Thoracic aorta (tissue), 2 donors: ENCODE results near the gene GALNT10. TPM values are rescaled to one million over a fixed set of nuclear protein-coding genes. Genes with fewer than 3 reads are reported as not detected.

Experiments used
- ATAC-seq: fragments of 150-250 bp; one replicate; pipeline ENCODE4 v1.8.0; 2017; ENCODE audit warnings: low read depth; ENCODE audit not compliant: insufficient number of reproducible peaks, low FRiP score
- DNase-seq: peaks from one replicate; pipeline ENCODE4 v3.0.0-alpha.2; 2020; ENCODE audit warnings: low spot score
- H3K27ac ChIP-seq, 2 donors: fragments of 200-600 bp; sonication (generic); 1 replicate in 1 of 2; 2 replicates in 1 of 2; pipeline ENCODE4 v1.5.1; 2016; ENCODE audit warnings: mild to moderate bottlenecking in 2 of 2, moderate library complexity in 2 of 2
- H3K27me3 ChIP-seq: fragments of 200-600 bp; sonication (generic); replicated peaks from 2 replicates; pipeline ENCODE4 v1.6.0; 2016; ENCODE audit warnings: mild to moderate bottlenecking; ENCODE audit not compliant: insufficient read depth
- H3K36me3 ChIP-seq: fragments of 200-600 bp; sonication (generic); one replicate; pipeline ENCODE4 v1.5.1; 2016
- H3K4me1 ChIP-seq, 2 donors: fragments of 200-600 bp; sonication (generic); 1 replicate in 1 of 2; 2 replicates in 1 of 2; pipeline versions ENCODE4 v1.5.1 to v1.6.0; 2016; ENCODE audit warnings: low read depth in 2 of 2, mild to moderate bottlenecking in 1 of 2; ENCODE audit not compliant: control insufficient read depth in 1 of 2
- H3K4me3 ChIP-seq: fragments of 200-600 bp; sonication (generic); 2 replicates; pipeline ENCODE4 v1.5.1; 2016; ENCODE audit warnings: mild to moderate bottlenecking
- H3K9me3 ChIP-seq: fragments of 200-600 bp; sonication (generic); 2 replicates; pipeline ENCODE4 v1.5.1; 2016
- total RNA-seq, 2 donors: library from RNA; depleted of rRNA; stranded (reverse); fragments of >200 nt; gene quantifications; one replicate each; pipeline versions ENCODE4 v1.1.0 to v1.2.3, GENCODE V29; 2016
- TF ChIP-seq, protein P1 (sequence below): fragments of 200-600 bp; sonication (generic); IDR thresholded peaks from one replicate; pipeline ENCODE4 v1.5.1; 2019; ENCODE audit warnings: antibody characterized with exemption

Gene GALNT10
- total RNA-seq, 2 donors from 2014 or later = 43.0 to 52.7 TPM

DNA sequence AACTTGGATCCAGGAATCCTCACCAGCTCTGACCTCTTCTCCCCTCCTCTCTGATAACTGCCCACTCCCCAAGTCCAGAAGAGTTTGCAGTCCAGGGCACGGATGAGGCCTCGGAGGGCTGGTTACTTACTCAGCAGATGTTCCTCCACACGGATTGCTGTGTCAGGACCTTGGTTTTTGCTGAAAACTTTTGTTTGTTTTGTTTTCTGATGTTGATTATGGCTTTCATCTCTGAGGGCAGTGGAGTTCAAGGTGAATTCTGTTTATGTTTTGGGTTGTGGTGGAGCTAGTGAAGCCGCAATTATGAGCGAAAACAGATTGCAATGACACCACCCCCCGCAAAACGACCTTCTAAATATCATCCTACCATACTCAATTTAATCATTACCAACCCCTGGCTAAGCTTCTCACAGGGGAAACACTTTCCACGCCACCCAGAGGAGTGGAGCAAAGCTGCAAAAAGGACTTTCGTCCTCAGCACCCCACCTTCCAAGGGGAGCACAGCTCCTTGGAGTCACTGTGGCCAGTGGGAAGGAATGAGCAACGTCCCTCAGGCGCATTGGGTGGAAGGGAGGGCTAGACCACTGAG, 162.5 kb downstream of the GALNT10 start:
- H3K27me3 ChIP-seq = no peaks in the 10 kb centered on the region
- no peak for DNase-seq
- TF ChIP-seq, protein P1, sequence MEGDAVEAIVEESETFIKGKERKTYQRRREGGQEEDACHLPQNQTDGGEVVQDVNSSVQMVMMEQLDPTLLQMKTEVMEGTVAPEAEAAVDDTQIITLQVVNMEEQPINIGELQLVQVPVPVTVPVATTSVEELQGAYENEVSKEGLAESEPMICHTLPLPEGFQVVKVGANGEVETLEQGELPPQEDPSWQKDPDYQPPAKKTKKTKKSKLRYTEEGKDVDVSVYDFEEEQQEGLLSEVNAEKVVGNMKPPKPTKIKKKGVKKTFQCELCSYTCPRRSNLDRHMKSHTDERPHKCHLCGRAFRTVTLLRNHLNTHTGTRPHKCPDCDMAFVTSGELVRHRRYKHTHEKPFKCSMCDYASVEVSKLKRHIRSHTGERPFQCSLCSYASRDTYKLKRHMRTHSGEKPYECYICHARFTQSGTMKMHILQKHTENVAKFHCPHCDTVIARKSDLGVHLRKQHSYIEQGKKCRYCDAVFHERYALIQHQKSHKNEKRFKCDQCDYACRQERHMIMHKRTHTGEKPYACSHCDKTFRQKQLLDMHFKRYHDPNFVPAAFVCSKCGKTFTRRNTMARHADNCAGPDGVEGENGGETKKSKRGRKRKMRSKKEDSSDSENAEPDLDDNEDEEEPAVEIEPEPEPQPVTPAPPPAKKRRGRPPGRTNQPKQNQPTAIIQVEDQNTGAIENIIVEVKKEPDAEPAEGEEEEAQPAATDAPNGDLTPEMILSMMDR = no peak
- no peaks in the 10 kb centered on the region for H3K9me3 ChIP-seq
- peaks cover 4 to 17% of the 10 kb centered on the region in 2 donors for H3K4me1 ChIP-seq
- no peaks in the 10 kb centered on the region for H3K36me3 ChIP-seq
- H3K27ac ChIP-seq = no peak overlapping the region
- ATAC-seq = no peak
- H3K4me3 ChIP-seq = no peak overlapping the region

DNA sequence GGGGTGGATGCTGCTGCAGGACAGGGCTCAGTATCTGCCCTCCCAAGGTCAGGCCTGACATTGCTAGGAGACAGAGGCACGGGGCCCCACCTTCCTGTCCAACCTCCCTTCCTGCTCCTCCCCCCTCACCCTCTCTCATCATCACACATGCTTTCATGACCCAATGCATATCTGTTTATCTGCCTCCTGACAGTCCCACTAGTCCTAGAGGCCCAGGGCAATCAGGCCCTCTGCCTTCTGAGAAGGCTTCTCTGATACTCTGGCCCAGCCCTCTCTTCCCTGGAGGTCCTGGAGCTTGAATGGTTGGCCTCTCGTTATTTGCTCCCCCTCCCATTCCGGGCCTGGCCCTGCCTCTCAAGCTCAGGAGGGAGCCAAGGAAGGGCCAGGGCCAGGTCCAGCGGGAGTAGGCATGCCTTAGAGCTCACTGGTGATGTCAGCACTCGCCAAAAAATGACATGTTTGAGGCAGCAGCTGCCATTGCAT, 164.6 kb downstream of the GALNT10 start:
- Histone ChIP-seq H3K27me3 (no peaks in the 10 kb centered on the region), H3K4me1 (peaks cover 17 to 37% of the 10 kb centered on the region in 2 donors), H3K9me3 (no peaks in the 10 kb centered on the region), H3K4me3 (no peak overlapping the region), H3K36me3 (no peaks in the 10 kb centered on the region), H3K27ac (peak overlapping the region in 1 of 2 donors; percentile 32)
- TF ChIP-seq, protein P1 = no peak
- ATAC-seq (no peak), DNase-seq (no peak)

DNA sequence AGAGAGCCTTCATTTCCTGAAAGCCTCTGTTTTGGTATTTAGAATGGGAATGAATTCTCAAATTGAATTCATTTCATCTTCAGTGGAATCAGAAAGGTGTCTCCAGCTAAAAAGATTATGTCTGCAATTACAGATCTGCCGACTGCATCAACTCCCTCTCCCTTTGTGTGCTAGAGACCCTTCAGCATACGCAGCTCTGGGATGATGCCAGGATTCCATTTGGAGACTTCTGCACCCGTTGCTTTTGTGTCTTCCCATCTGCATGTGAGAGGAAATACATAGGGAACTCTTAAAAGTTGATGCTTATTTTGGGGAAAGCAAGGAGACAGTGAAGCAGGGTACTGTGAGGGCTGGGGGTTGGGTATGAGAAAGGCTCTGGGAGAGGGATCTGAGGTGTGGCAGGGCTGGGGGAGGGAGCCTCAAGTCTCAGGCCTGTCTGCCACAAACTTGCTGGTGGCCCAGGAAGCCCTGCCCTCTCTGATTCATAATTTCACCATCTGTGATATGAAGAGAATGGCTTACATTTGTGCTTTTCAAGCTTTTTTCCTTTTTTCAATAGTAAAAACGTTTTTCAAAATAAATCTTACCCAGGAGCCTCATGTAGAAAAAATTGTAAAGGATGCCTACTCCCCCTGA, 165.6 kb downstream of the GALNT10 start:
- no peaks in the 10 kb centered on the region for H3K27me3 ChIP-seq
- DNase-seq (no peak), ATAC-seq (no peak)
- H3K27ac ChIP-seq = peak overlapping the region in 1 of 2 donors; percentile 32
- peaks cover 17 to 37% of the 10 kb centered on the region in 2 donors for H3K4me1 ChIP-seq
- no peaks in the 10 kb centered on the region for H3K9me3 ChIP-seq
- TF ChIP-seq, protein P1 = no peak
- no peaks in the 10 kb centered on the region for H3K36me3 ChIP-seq
- H3K4me3 ChIP-seq = no peak overlapping the region

DNA sequence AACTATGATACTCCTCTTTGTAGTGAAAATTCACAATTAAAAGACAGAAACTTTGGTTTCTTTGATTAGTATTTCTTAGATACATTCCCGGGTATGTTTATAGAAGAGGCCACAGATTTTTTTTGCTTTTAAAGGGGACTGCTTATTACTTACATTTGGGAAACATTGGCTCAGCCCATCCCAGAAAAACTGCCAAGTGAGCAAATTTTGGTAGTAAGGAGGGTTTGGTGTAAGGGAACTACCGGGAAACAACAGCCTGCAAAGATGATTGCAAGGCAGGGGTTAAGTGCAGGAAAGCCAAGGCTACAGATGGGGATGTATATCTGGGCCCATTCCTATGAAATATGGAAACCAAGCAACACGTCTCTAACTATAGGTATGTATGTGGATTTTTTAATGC, 166.4 kb downstream of the GALNT10 start:
- DNase-seq = no peak
- no peak for ATAC-seq
- no peaks in the 10 kb centered on the region for H3K36me3 ChIP-seq
- TF ChIP-seq, protein P1 = no peak
- no peaks in the 10 kb centered on the region for H3K27me3 ChIP-seq
- H3K4me1 ChIP-seq = peaks cover 17 to 37% of the 10 kb centered on the region in 2 donors
- H3K27ac ChIP-seq = peak overlapping the region in 1 of 2 donors; percentile 32
- no peaks in the 10 kb centered on the region for H3K9me3 ChIP-seq
- no peak overlapping the region for H3K4me3 ChIP-seq

DNA sequence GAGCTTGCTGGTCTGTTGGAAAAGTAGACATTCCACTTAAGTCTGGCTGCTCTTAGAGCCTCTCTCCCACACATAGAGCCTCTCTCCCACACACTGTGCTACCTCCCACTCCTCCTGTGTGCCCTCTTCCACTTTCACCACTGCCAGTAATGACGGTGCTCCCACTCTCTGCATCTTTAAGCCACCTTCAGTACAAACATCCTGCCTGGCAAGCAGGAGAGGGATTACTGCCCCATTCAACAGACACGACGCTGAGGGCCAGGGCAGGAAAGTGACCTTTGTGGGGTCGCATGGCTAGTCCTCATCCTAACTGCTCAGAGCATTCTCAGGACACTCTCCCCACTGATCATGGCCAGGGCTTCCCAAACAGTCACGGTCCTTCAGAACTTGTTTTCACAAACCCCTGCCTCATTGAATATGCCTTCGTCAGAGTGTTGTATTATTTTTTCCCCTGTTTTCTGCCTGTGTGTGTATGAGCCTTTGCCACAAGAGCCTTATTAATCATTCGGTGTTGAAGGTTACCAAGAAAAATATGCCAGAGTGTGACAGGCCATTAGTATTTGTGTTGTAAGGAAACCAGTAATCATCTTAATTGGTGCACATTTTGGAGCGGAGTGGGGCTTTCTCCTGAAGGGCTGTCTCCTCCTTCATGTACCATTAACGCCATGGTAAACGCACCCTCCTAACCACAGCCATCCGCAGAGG, 168.1 kb downstream of the GALNT10 start:
- ATAC-seq = no peak
- Histone ChIP-seq H3K4me1 (peaks cover 17 to 37% of the 10 kb centered on the region in 2 donors), H3K27ac (peak overlapping the region; percentile 67 to 74)

More for the DNA sequence above, 168.1 kb downstream of the GALNT10 start:
- no peak for DNase-seq
- TF ChIP-seq, protein P1 = no peak
- Histone ChIP-seq H3K36me3 (no peaks in the 10 kb centered on the region), H3K4me3 (no peak overlapping the region), H3K9me3 (no peaks in the 10 kb centered on the region), H3K27me3 (no peaks in the 10 kb centered on the region)
